Measurements from ENCODE around the gene HTR3E.
"Not testable (repeated sequence)": the region's sequence is repeated elsewhere in the genome, so short reads cannot be mapped to it uniquely, and the experiment has no call there.

HTR3E gene

GRCh38 chr3:184099806-184100686 lies 3.2 kb downstream of the HTR3E start:
- no peak overlapping the region for H3K4me3 ChIP-seq
- no peak overlapping the region for H3K27ac ChIP-seq
- no peak for TF ChIP-seq CTCF (IDR thresholded peaks at IDR 0.05)
- no peak for DNase-seq (ENCODE audit: low spot score)

- no peak for DNase-seq (ENCODE audit: low spot score)
- no peak overlapping the region for H3K27ac ChIP-seq
- no peak for TF ChIP-seq CTCF (IDR thresholded peaks at IDR 0.05)
- H3K4me3 ChIP-seq = no peak overlapping the region
Observed at GRCh38 chr3:184110316-184110725, 13.5 kb downstream of the HTR3E start.

GRCh38 chr3:184116017-184116416 lies 19.2 kb downstream of the HTR3E start:
- H3K4me3 ChIP-seq = no peak overlapping the region
- DNase-seq (ENCODE audit: low spot score) = no peak
- no peak overlapping the region for H3K27ac ChIP-seq
- no peak for TF ChIP-seq CTCF (IDR thresholded peaks at IDR 0.05)

- TF ChIP-seq CTCF (IDR thresholded peaks at IDR 0.05) = no peak
- no peak overlapping the region for H3K27ac ChIP-seq
- no peak overlapping the region for H3K4me3 ChIP-seq
- no peak for DNase-seq (ENCODE audit: low spot score)
Observed at GRCh38 chr3:184117636-184118035, 20.8 kb downstream of the HTR3E start.

GRCh38 chr3:184121031-184121430 lies 24.2 kb downstream of the HTR3E start:
- not testable (repeated sequence) for H3K4me3 ChIP-seq; H3K27ac ChIP-seq; DNase-seq (ENCODE audit: low spot score)

- no peak for TF ChIP-seq CTCF (IDR thresholded peaks at IDR 0.05)
- H3K27ac ChIP-seq = no peak overlapping the region
- DNase-seq (ENCODE audit: low spot score) = no peak
- H3K4me3 ChIP-seq = no peak overlapping the region
Observed at GRCh38 chr3:184126006-184126405, 29.1 kb downstream of the HTR3E start.

- no peak overlapping the region for H3K27ac ChIP-seq
- TF ChIP-seq CTCF (IDR thresholded peaks at IDR 0.05) = no peak
- no peak for DNase-seq (ENCODE audit: low spot score)
- H3K4me3 ChIP-seq = no peak overlapping the region
Observed at GRCh38 chr3:184129012-184129411, 32.1 kb downstream of the HTR3E start.

Measured in coronary artery (tissue), 2 donors.